GM23338 (cell line): ENCODE measurements around the gene MYL5. TPM values are rescaled to one million over a fixed set of nuclear protein-coding genes. Genes with fewer than 3 reads are reported as not detected.

ENCODE experiments used
- ATAC-seq: fragments of 200-7000 bp; cut with Tn5 transposase; 3 replicates; pipeline ENCODE4 v1.9.1; 2020
- DNase-seq: peaks from one replicate; pipeline ENCODE4 v3.0.0-alpha.2; 2015; ENCODE audit warnings: low spot score
- H2AFZ ChIP-seq: fragments of 200-600 bp; sonication (generic); 2 replicates; pipeline ENCODE4 v1.8.0; 2016; ENCODE audit warnings: antibody characterized with exemption, mild to moderate bottlenecking, moderate library complexity
- H3F3A ChIP-seq: fragments of 200-600 bp; sonication (generic); replicated peaks from 2 replicates; pipeline ENCODE4 v1.8.0; 2017; ENCODE audit warnings: antibody characterized with exemption, mixed run types, low read depth
- H3K27ac ChIP-seq: fragments of 200-600 bp; sonication (generic); 2 replicates; pipeline ENCODE4 v1.6.1; 2016; ENCODE audit warnings: low read depth
- H3K27me3 ChIP-seq: fragments of 200-600 bp; sonication (generic); 2 replicates; pipeline ENCODE4 v1.8.0; 2016; ENCODE audit warnings: mild to moderate bottlenecking, mixed run types, moderate library complexity; ENCODE audit not compliant: insufficient read depth
- H3K36me3 ChIP-seq: fragments of 200-600 bp; sonication (generic); 2 replicates; pipeline ENCODE4 v1.8.0; 2016; ENCODE audit warnings: mild to moderate bottlenecking; ENCODE audit not compliant: insufficient read depth
- H3K4me1 ChIP-seq: fragments of 200-600 bp; sonication (generic); 2 replicates; pipeline ENCODE4 v1.8.0; 2016; ENCODE audit warnings: mild to moderate bottlenecking, moderate library complexity; ENCODE audit not compliant: insufficient read depth
- H3K4me2 ChIP-seq: fragments of 200-600 bp; sonication (generic); 2 replicates; pipeline ENCODE4 v1.7.1; 2017; ENCODE audit warnings: mixed run types
- H3K4me3 ChIP-seq: fragments of 200-600 bp; sonication (generic); 2 replicates; pipeline ENCODE4 v1.6.1; 2016; ENCODE audit warnings: mixed run types
- H3K79me2 ChIP-seq: fragments of 200-600 bp; sonication (generic); replicated peaks from 2 replicates; pipeline ENCODE4 v1.8.0; 2017; ENCODE audit warnings: mild to moderate bottlenecking; ENCODE audit not compliant: insufficient read depth
- H3K9me2 ChIP-seq: fragments of 200-600 bp; sonication (generic); 2 replicates; pipeline ENCODE4 v1.8.0; 2017; ENCODE audit not compliant: insufficient read depth
- H4K20me1 ChIP-seq: fragments of 200-600 bp; sonication (generic); replicated peaks from 2 replicates; pipeline ENCODE4 v1.8.0; 2017; ENCODE audit warnings: mild to moderate bottlenecking; ENCODE audit not compliant: insufficient read depth
- H3K27ac Mint-ChIP-seq: 2 replicates; pipeline ENCODE4 v1.8.0; 2020; ENCODE audit warnings: inconsistent platforms, mild to moderate bottlenecking, moderate library complexity, mixed read lengths
- H3K27me3 Mint-ChIP-seq: 3 replicates; pipeline ENCODE4 v1.8.0; 2022; ENCODE audit warnings: low read depth, mild to moderate bottlenecking, moderate library complexity, mixed read lengths, inconsistent platforms; ENCODE audit not compliant: insufficient read depth, poor library complexity
- H3K36me3 Mint-ChIP-seq: 3 replicates; pipeline ENCODE4 v1.8.0; 2021; ENCODE audit warnings: low read depth, mild to moderate bottlenecking, inconsistent platforms, moderate library complexity, mixed read lengths
- H3K4me1 Mint-ChIP-seq: 3 replicates; pipeline ENCODE4 v1.8.0; 2020; ENCODE audit warnings: mild to moderate bottlenecking, inconsistent platforms, mixed read lengths
- H3K4me3 Mint-ChIP-seq: 3 replicates; pipeline ENCODE4 v1.8.0; 2021; ENCODE audit warnings: moderate library complexity, mild to moderate bottlenecking, inconsistent platforms, mixed read lengths
- H3K9me3 Mint-ChIP-seq: 3 replicates; pipeline ENCODE4 v1.8.0; 2020; ENCODE audit warnings: moderate library complexity, mild to moderate bottlenecking, inconsistent platforms, mixed read lengths
- CREB1 ChIP-seq: fragments of 250-450 bp; sonication (Bioruptor Pico); IDR thresholded peaks from 2 replicates; pipeline ENCODE4 v1.5.0; 2020; ENCODE audit warnings: low read depth, mild to moderate bottlenecking, moderate library complexity
- EZH2 ChIP-seq: fragments of 200-600 bp; sonication (generic); IDR thresholded peaks from one replicate; pipeline ENCODE4 v1.8.0; 2017; ENCODE audit warnings: antibody characterized with exemption, mild to moderate bottlenecking, low read depth; ENCODE audit not compliant: unreplicated experiment
- EZH2phosphoT487 ChIP-seq: fragments of 200-600 bp; sonication (generic); IDR thresholded peaks from one replicate; pipeline ENCODE4 v1.8.1; 2018; ENCODE audit warnings: antibody characterized with exemption; ENCODE audit not compliant: unreplicated experiment
- JUNB ChIP-seq: IDR thresholded peaks from one replicate; pipeline ENCODE4 v1.6.1; 2016; ENCODE audit warnings: antibody characterized with exemption; ENCODE audit not compliant: unreplicated experiment
- NANOG ChIP-seq: IDR thresholded peaks from 2 replicates; pipeline ENCODE4 v1.6.1; 2016; ENCODE audit warnings: antibody characterized with exemption, borderline replicate concordance
- POLR2AphosphoS5 ChIP-seq: IDR thresholded peaks from 2 replicates; pipeline ENCODE4 v1.6.1; 2016; ENCODE audit warnings: antibody characterized with exemption, low read depth
- STAT1 ChIP-seq: IDR thresholded peaks from one replicate; pipeline ENCODE4 v1.6.1; 2016; ENCODE audit warnings: antibody characterized with exemption; ENCODE audit not compliant: unreplicated experiment
- ZNF114 ChIP-seq: fragments of 250-450 bp; sonication (Bioruptor Pico); IDR thresholded peaks from 2 replicates; pipeline ENCODE4 v1.5.0; 2020; ENCODE audit warnings: mild to moderate bottlenecking, moderate library complexity
- ZNF331 ChIP-seq: fragments of 250-450 bp; sonication (Bioruptor Pico); IDR thresholded peaks from 2 replicates; pipeline ENCODE4 v1.5.0; 2020; ENCODE audit warnings: low read depth, mild to moderate bottlenecking, moderate library complexity
- polyA plus RNA-seq: library from polyadenylated mRNA; unstranded; fragments of >200 nt; fragmentation: Nextera tagmentation; extraction: Ambion mirVana; gene quantifications from 2 replicates; pipeline ENCODE4 v1.2.1, GENCODE V29; 2016
- total RNA-seq: library from RNA; depleted of rRNA; stranded (reverse); fragments of >200 nt; shearing (Covaris generic); gene quantifications from 2 replicates; pipeline ENCODE4 v1.2.3, GENCODE V29; 2014
- TF ChIP-seq, protein P1 (sequence below): fragments of 250-450 bp; sonication (Bioruptor Pico); IDR thresholded peaks from 2 replicates; pipeline ENCODE4 v1.5.0; 2020; ENCODE audit warnings: mild to moderate bottlenecking, moderate library complexity
- TF ChIP-seq, protein P2 (sequence below), 2 experiments: fragments of 200-600 bp in 1 of 2; sonication (generic) in 1 of 2; conservative IDR thresholded peaks; 2 replicates each; pipeline versions ENCODE4 v1.5.1 to v1.6.1; 2016 to 2017; ENCODE audit warnings: antibody characterized with exemption in 2 of 2, low read depth in 2 of 2, mild to moderate bottlenecking in 2 of 2, moderate library complexity in 1 of 2
- TF ChIP-seq, protein P3 (sequence below): IDR thresholded peaks from 2 replicates; pipeline ENCODE4 v1.6.1; 2016; ENCODE audit warnings: antibody characterized with exemption
- TF ChIP-seq, protein P4 (sequence below): IDR thresholded peaks from one replicate; pipeline ENCODE4 v1.6.1; 2018; ENCODE audit warnings: antibody characterized with exemption; ENCODE audit not compliant: unreplicated experiment

The MYL5 gene
- total and polyA plus RNA-seq, 2 experiments from 2014 or later: 3.0 to 4.4 TPM

DNA sequence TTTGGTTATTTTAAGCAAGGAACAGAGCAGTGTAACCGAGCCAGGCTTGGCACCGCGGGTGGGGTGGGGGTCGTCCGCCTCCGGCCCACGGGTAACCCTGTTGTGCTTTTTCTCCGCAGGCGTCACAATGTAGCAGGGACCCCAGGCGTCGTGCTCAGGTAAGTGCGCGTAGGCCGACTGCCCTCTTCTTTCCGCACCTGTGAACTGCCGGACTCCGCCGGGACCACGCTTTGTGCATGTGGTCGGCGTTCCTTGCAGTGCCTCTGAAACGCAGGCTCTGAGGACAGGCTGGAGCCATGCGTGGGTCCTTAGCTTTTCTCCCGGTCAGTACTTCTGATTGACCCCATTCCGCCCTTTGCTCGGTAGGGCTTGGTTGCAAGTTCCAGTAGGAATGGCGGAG, 56.2 kb downstream of the MYL5 start:
- peaks cover 38% of the 10 kb centered on the region for H3K79me2 ChIP-seq

More for the DNA sequence above, 56.2 kb downstream of the MYL5 start:
- Mint-ChIP-seq H3K36me3 (peaks cover 41% of the 10 kb centered on the region), H3K4me3 (no peak overlapping the region), H3K4me1 (peaks cover 2% of the 10 kb centered on the region; the same call in 1 of the 3 replicates), H3K27ac (no peak overlapping the region), H3K9me3 (no peaks in the 10 kb centered on the region), H3K27me3 (peaks cover 10% of the 10 kb centered on the region)
- Histone ChIP-seq H3K36me3 (peaks cover 18% of the 10 kb centered on the region), H3K9me2 (no peaks in the 10 kb centered on the region), H2AFZ (no peak overlapping the region), H3K4me1 (no peaks in the 10 kb centered on the region), H3K27me3 (no peaks in the 10 kb centered on the region), H3K4me2 (no peak overlapping the region), H3K27ac (no peak overlapping the region), H3K4me3 (no peak overlapping the region), H4K20me1 (peaks cover 22% of the 10 kb centered on the region), H3F3A (peaks cover 6% of the 10 kb centered on the region; the same call in 1 of the 2 replicates)
- ATAC-seq (no peak), DNase-seq (no peak)
- TF ChIP-seq EZH2phosphoT487 (no peak), NANOG (no peak), JUNB (no peak), POLR2AphosphoS5 (no peak), ZNF331 (CRISPR knock-in tag) (no peak), ZNF114 (CRISPR knock-in tag) (no peak), EZH2 (no peak), CREB1 (CRISPR knock-in tag) (no peak), STAT1 (no peak)
- TF ChIP-seq, protein P1, sequence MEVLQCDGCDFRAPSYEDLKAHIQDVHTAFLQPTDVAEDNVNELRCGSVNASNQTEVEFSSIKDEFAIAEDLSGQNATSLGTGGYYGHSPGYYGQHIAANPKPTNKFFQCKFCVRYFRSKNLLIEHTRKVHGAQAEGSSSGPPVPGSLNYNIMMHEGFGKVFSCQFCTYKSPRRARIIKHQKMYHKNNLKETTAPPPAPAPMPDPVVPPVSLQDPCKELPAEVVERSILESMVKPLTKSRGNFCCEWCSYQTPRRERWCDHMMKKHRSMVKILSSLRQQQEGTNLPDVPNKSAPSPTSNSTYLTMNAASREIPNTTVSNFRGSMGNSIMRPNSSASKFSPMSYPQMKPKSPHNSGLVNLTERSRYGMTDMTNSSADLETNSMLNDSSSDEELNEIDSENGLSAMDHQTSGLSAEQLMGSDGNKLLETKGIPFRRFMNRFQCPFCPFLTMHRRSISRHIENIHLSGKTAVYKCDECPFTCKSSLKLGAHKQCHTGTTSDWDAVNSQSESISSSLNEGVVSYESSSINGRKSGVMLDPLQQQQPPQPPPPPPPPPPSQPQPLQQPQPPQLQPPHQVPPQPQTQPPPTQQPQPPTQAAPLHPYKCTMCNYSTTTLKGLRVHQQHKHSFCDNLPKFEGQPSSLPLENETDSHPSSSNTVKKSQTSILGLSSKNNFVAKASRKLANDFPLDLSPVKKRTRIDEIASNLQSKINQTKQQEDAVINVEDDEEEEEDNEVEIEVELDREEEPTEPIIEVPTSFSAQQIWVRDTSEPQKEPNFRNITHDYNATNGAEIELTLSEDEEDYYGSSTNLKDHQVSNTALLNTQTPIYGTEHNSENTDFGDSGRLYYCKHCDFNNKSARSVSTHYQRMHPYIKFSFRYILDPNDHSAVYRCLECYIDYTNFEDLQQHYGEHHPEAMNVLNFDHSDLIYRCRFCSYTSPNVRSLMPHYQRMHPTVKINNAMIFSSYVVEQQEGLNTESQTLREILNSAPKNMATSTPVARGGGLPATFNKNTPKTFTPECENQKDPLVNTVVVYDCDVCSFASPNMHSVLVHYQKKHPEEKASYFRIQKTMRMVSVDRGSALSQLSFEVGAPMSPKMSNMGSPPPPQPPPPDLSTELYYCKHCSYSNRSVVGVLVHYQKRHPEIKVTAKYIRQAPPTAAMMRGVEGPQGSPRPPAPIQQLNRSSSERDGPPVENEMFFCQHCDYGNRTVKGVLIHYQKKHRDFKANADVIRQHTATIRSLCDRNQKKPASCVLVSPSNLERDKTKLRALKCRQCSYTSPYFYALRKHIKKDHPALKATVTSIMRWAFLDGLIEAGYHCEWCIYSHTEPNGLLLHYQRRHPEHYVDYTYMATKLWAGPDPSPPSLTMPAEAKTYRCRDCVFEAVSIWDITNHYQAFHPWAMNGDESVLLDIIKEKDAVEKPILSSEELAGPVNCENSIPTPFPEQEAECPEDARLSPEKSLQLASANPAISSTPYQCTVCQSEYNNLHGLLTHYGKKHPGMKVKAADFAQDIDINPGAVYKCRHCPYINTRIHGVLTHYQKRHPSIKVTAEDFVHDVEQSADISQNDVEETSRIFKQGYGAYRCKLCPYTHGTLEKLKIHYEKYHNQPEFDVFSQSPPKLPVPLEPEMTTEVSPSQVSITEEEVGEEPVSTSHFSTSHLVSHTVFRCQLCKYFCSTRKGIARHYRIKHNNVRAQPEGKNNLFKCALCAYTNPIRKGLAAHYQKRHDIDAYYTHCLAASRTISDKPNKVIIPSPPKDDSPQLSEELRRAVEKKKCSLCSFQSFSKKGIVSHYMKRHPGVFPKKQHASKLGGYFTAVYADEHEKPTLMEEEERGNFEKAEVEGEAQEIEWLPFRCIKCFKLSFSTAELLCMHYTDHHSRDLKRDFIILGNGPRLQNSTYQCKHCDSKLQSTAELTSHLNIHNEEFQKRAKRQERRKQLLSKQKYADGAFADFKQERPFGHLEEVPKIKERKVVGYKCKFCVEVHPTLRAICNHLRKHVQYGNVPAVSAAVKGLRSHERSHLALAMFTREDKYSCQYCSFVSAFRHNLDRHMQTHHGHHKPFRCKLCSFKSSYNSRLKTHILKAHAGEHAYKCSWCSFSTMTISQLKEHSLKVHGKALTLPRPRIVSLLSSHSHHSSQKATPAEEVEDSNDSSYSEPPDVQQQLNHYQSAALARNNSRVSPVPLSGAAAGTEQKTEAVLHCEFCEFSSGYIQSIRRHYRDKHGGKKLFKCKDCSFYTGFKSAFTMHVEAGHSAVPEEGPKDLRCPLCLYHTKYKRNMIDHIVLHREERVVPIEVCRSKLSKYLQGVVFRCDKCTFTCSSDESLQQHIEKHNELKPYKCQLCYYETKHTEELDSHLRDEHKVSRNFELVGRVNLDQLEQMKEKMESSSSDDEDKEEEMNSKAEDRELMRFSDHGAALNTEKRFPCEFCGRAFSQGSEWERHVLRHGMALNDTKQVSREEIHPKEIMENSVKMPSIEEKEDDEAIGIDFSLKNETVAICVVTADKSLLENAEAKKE (CRISPR knock-in tag): no peak
- TF ChIP-seq, protein P2, sequence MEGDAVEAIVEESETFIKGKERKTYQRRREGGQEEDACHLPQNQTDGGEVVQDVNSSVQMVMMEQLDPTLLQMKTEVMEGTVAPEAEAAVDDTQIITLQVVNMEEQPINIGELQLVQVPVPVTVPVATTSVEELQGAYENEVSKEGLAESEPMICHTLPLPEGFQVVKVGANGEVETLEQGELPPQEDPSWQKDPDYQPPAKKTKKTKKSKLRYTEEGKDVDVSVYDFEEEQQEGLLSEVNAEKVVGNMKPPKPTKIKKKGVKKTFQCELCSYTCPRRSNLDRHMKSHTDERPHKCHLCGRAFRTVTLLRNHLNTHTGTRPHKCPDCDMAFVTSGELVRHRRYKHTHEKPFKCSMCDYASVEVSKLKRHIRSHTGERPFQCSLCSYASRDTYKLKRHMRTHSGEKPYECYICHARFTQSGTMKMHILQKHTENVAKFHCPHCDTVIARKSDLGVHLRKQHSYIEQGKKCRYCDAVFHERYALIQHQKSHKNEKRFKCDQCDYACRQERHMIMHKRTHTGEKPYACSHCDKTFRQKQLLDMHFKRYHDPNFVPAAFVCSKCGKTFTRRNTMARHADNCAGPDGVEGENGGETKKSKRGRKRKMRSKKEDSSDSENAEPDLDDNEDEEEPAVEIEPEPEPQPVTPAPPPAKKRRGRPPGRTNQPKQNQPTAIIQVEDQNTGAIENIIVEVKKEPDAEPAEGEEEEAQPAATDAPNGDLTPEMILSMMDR (conservative IDR thresholded peaks at IDR 0.05; ENCODE audit: low read depth in 2 of 2): no peak
- TF ChIP-seq, protein P3, sequence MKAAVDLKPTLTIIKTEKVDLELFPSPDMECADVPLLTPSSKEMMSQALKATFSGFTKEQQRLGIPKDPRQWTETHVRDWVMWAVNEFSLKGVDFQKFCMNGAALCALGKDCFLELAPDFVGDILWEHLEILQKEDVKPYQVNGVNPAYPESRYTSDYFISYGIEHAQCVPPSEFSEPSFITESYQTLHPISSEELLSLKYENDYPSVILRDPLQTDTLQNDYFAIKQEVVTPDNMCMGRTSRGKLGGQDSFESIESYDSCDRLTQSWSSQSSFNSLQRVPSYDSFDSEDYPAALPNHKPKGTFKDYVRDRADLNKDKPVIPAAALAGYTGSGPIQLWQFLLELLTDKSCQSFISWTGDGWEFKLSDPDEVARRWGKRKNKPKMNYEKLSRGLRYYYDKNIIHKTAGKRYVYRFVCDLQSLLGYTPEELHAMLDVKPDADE: no peak
- TF ChIP-seq, protein P4, sequence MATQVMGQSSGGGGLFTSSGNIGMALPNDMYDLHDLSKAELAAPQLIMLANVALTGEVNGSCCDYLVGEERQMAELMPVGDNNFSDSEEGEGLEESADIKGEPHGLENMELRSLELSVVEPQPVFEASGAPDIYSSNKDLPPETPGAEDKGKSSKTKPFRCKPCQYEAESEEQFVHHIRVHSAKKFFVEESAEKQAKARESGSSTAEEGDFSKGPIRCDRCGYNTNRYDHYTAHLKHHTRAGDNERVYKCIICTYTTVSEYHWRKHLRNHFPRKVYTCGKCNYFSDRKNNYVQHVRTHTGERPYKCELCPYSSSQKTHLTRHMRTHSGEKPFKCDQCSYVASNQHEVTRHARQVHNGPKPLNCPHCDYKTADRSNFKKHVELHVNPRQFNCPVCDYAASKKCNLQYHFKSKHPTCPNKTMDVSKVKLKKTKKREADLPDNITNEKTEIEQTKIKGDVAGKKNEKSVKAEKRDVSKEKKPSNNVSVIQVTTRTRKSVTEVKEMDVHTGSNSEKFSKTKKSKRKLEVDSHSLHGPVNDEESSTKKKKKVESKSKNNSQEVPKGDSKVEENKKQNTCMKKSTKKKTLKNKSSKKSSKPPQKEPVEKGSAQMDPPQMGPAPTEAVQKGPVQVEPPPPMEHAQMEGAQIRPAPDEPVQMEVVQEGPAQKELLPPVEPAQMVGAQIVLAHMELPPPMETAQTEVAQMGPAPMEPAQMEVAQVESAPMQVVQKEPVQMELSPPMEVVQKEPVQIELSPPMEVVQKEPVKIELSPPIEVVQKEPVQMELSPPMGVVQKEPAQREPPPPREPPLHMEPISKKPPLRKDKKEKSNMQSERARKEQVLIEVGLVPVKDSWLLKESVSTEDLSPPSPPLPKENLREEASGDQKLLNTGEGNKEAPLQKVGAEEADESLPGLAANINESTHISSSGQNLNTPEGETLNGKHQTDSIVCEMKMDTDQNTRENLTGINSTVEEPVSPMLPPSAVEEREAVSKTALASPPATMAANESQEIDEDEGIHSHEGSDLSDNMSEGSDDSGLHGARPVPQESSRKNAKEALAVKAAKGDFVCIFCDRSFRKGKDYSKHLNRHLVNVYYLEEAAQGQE: no peak
